A204.1 (cell line): Measurements from ENCODE around the gene KLHDC10.
"Not testable (repeated sequence)": the region's sequence is repeated elsewhere in the genome, so short reads cannot be mapped to it uniquely, and the experiment has no call there.

ENCODE experiments used
- FAIRE-seq: peaks from 2 replicates; lab custom pipeline; 2012; peaks lifted over from hg19 to GRCh38; lab: Jason Lieb, UNC

The KLHDC10 gene

GRCh38 chr7:130079846-130080394 lies 9.6 kb downstream of the KLHDC10 start:
- no peak for FAIRE-seq

- not testable (repeated sequence) for FAIRE-seq
These were observed 13.2 kb downstream of the KLHDC10 start for GRCh38 chr7:130083497-130083896.

- peak; percentile 32 for FAIRE-seq
These were observed 13.9 kb downstream of the KLHDC10 start for GRCh38 chr7:130084037-130084875.

GRCh38 chr7:130085235-130085634 lies 14.9 kb downstream of the KLHDC10 start:
- FAIRE-seq: not testable (repeated sequence)

GRCh38 chr7:130086938-130087337 lies 16.6 kb downstream of the KLHDC10 start:
- FAIRE-seq: no peak

GRCh38 chr7:130087364-130087763 lies 17.0 kb downstream of the KLHDC10 start:
- FAIRE-seq: no peak

- no peak for FAIRE-seq
These were observed 20.6 kb downstream of the KLHDC10 start for GRCh38 chr7:130090745-130091532.

GRCh38 chr7:130091999-130092398 lies 21.7 kb downstream of the KLHDC10 start:
- no peak for FAIRE-seq

GRCh38 chr7:130092598-130092997 lies 22.3 kb downstream of the KLHDC10 start:
- no peak for FAIRE-seq

GRCh38 chr7:130095812-130096211 lies 25.5 kb downstream of the KLHDC10 start:
- no peak for FAIRE-seq

GRCh38 chr7:130096243-130096827 lies 26.0 kb downstream of the KLHDC10 start:
- peak; percentile 89 for FAIRE-seq

GRCh38 chr7:130099331-130099730 lies 29.0 kb downstream of the KLHDC10 start:
- no peak for FAIRE-seq

GRCh38 chr7:130102588-130102987 lies 32.3 kb downstream of the KLHDC10 start:
- FAIRE-seq: no peak

- no peak for FAIRE-seq
These were observed 37.8 kb downstream of the KLHDC10 start for GRCh38 chr7:130107949-130108674.

GRCh38 chr7:130108809-130109208 lies 38.5 kb downstream of the KLHDC10 start:
- FAIRE-seq: no peak

- FAIRE-seq: no peak
These were observed 41.8 kb downstream of the KLHDC10 start for GRCh38 chr7:130112093-130112492.

GRCh38 chr7:130112662-130113425 lies 42.5 kb downstream of the KLHDC10 start:
- FAIRE-seq: no peak

GRCh38 chr7:130113426-130113805 lies 43.1 kb downstream of the KLHDC10 start:
- not testable (repeated sequence) for FAIRE-seq

GRCh38 chr7:130113887-130114286 lies 43.6 kb downstream of the KLHDC10 start:
- no peak for FAIRE-seq

- FAIRE-seq: no peak
These were observed 44.0 kb downstream of the KLHDC10 start for GRCh38 chr7:130114374-130114773.

GRCh38 chr7:130114776-130115175 lies 44.4 kb downstream of the KLHDC10 start:
- FAIRE-seq: no peak
